H9 (cell line): Measurements from ENCODE around the gene MAPK8IP3. TPM values are rescaled to one million over a fixed set of nuclear protein-coding genes. Genes with fewer than 3 reads are reported as not detected.
A peak's percentile ranks its signal among the peaks of the same experiment; 100 is the strongest.

Experiments
- DNase-seq: peaks from one replicate; pipeline ENCODE4 v3.0.0-alpha.2; 2017
- H2AFZ ChIP-seq: one replicate; pipeline ENCODE4 v1.6.1; 2013; ENCODE audit warnings: mild to moderate bottlenecking, low read length, control low read depth, moderate library complexity
- H2AK5ac ChIP-seq: 2 replicates; pipeline ENCODE4 v1.6.1; 2013; ENCODE audit warnings: low read length, control low read depth, mixed read lengths; ENCODE audit not compliant: insufficient read length
- H2BK120ac ChIP-seq: one replicate; pipeline ENCODE4 v1.6.1; 2013; ENCODE audit warnings: low read depth, mild to moderate bottlenecking, low read length, control low read depth, inconsistent platforms; ENCODE audit not compliant: poor library complexity, severe bottlenecking
- H2BK12ac ChIP-seq: 2 replicates; pipeline ENCODE4 v1.6.1; 2013; ENCODE audit warnings: low read length, control low read depth, mixed read lengths, low read depth; ENCODE audit not compliant: insufficient read length
- H2BK15ac ChIP-seq: 2 replicates; pipeline ENCODE4 v1.6.1; 2013; ENCODE audit warnings: low read depth, low read length, control low read depth
- H2BK20ac ChIP-seq: one replicate; pipeline ENCODE4 v1.6.1; 2013; ENCODE audit warnings: low read depth, mild to moderate bottlenecking, low read length, control low read depth, inconsistent platforms; ENCODE audit not compliant: poor library complexity, severe bottlenecking
- H2BK5ac ChIP-seq: 2 replicates; pipeline ENCODE4 v1.6.1; 2013; ENCODE audit warnings: low read length, control low read depth, mixed read lengths; ENCODE audit not compliant: insufficient read length
- H3K14ac ChIP-seq: 2 replicates; pipeline ENCODE4 v1.6.1; 2013; ENCODE audit warnings: low read length, control low read depth; ENCODE audit not compliant: insufficient read depth
- H3K18ac ChIP-seq: 2 replicates; pipeline ENCODE4 v1.6.1; 2013; ENCODE audit warnings: low read depth, mild to moderate bottlenecking, mixed read lengths, low read length, control low read depth; ENCODE audit not compliant: insufficient read length
- H3K23ac ChIP-seq: 2 replicates; pipeline ENCODE4 v1.6.1; 2013; ENCODE audit warnings: low read length, control low read depth, mixed read lengths, low read depth; ENCODE audit not compliant: insufficient read length
- H3K23me2 ChIP-seq: 2 replicates; pipeline ENCODE4 v1.6.1; 2013; ENCODE audit warnings: low read depth, mild to moderate bottlenecking, mixed read lengths, low read length, control low read depth; ENCODE audit not compliant: insufficient read length, poor library complexity, severe bottlenecking
- H3K27ac ChIP-seq: 2 replicates; pipeline ENCODE4 v1.5.1; 2013; ENCODE audit warnings: low read length, control low read depth, mixed read lengths, low read depth; ENCODE audit not compliant: insufficient read length
- H3K27me3 ChIP-seq: 2 replicates; pipeline ENCODE4 v1.6.1; 2013; ENCODE audit warnings: low read length, control low read depth, inconsistent platforms; ENCODE audit not compliant: insufficient read depth
- H3K4ac ChIP-seq: 2 replicates; pipeline ENCODE4 v1.6.1; 2013; ENCODE audit warnings: low read depth, mild to moderate bottlenecking, control low read depth, inconsistent platforms, low read length, moderate library complexity
- H3K4me1 ChIP-seq: 2 replicates; pipeline ENCODE4 v1.6.1; 2013; ENCODE audit warnings: low read length, control low read depth, inconsistent platforms; ENCODE audit not compliant: insufficient read depth
- H3K4me2 ChIP-seq: 2 replicates; pipeline ENCODE4 v1.6.1; 2013; ENCODE audit warnings: low read length, control low read depth, mixed read lengths; ENCODE audit not compliant: insufficient read length, insufficient read depth
- H3K56ac ChIP-seq: 2 replicates; pipeline ENCODE4 v1.6.1; 2013; ENCODE audit warnings: low read depth, mild to moderate bottlenecking, mixed read lengths, low read length, control low read depth; ENCODE audit not compliant: insufficient read length
- H3K79me1 ChIP-seq: 2 replicates; pipeline ENCODE4 v1.6.1; 2013; ENCODE audit warnings: low read depth, mild to moderate bottlenecking, moderate library complexity, low read length, control low read depth, inconsistent platforms; ENCODE audit not compliant: insufficient read depth, poor library complexity, severe bottlenecking
- H3K79me2 ChIP-seq: 2 replicates; pipeline ENCODE4 v1.6.1; 2013; ENCODE audit warnings: low read length, control low read depth, inconsistent platforms; ENCODE audit not compliant: insufficient read depth
- H3K9ac ChIP-seq: 2 replicates; pipeline ENCODE4 v1.6.1; 2013; ENCODE audit warnings: low read length, control low read depth, mixed read lengths; ENCODE audit not compliant: insufficient read length; ENCODE audit errors: extremely low read depth
- H3K9me3 ChIP-seq: one replicate; pipeline ENCODE4 v1.6.1; 2013; ENCODE audit warnings: low read depth, low read length, inconsistent platforms; ENCODE audit not compliant: control insufficient read depth
- H3T11ph ChIP-seq: one replicate; pipeline ENCODE4 v1.6.1; 2013; ENCODE audit warnings: mild to moderate bottlenecking, low read length, control low read depth, inconsistent platforms
- H4K20me1 ChIP-seq: one replicate; pipeline ENCODE4 v1.6.1; 2013; ENCODE audit not compliant: control insufficient read depth, insufficient read length, insufficient read depth
- H4K5ac ChIP-seq: 2 replicates; pipeline ENCODE4 v1.6.1; 2013; ENCODE audit warnings: low read depth, mild to moderate bottlenecking, mixed read lengths, low read length, control low read depth; ENCODE audit not compliant: insufficient read length
- H4K8ac ChIP-seq: replicated peaks from 2 replicates; pipeline ENCODE4 v1.6.1; 2013; ENCODE audit warnings: low read length, control low read depth, mixed read lengths, low read depth; ENCODE audit not compliant: insufficient read length
- H4K91ac ChIP-seq: 2 replicates; pipeline ENCODE4 v1.6.1; 2013; ENCODE audit warnings: low read depth, mild to moderate bottlenecking, moderate library complexity, mixed read lengths, low read length, control low read depth; ENCODE audit not compliant: insufficient read length
- H3K27ac Mint-ChIP-seq, 3 experiments: 2 replicates in 2 of 3; 3 replicates in 1 of 3; pipeline ENCODE4 v1.8.0; 2020 to 2021; ENCODE audit warnings: mixed read lengths in 3 of 3, mild to moderate bottlenecking in 1 of 3, moderate library complexity in 1 of 3
- H3K27me3 Mint-ChIP-seq: 2 replicates; pipeline ENCODE4 v1.8.0; 2021; ENCODE audit warnings: low read depth, mild to moderate bottlenecking, moderate library complexity, mixed read lengths
- H3K36me3 Mint-ChIP-seq, 3 experiments: 2 replicates in 2 of 3; 3 replicates in 1 of 3; pipeline ENCODE4 v1.8.0; 2020 to 2021; ENCODE audit warnings: low read depth in 3 of 3, mixed read lengths in 3 of 3; ENCODE audit not compliant: insufficient read depth in 1 of 3
- H3K4me1 Mint-ChIP-seq, 2 experiments: 2 replicates each; pipeline ENCODE4 v1.8.0; 2020; ENCODE audit warnings: mixed read lengths in 2 of 2
- H3K4me3 Mint-ChIP-seq, 2 experiments: 2 replicates in 1 of 2; 3 replicates in 1 of 2; pipeline ENCODE4 v1.8.0; 2020 to 2021; ENCODE audit warnings: mild to moderate bottlenecking in 2 of 2, mixed read lengths in 2 of 2, moderate library complexity in 1 of 2
- H3K9me3 Mint-ChIP-seq, 2 experiments: 2 replicates in 1 of 2; 3 replicates in 1 of 2; pipeline ENCODE4 v1.8.0; 2020; ENCODE audit warnings: mild to moderate bottlenecking in 2 of 2, mixed read lengths in 2 of 2, moderate library complexity in 1 of 2
- WGBS: extraction: QIAGEN DNeasy Blood & Tissue Kit; methylation state at CpG from one replicate; pipeline ENCODE4 v1.1.7; 2013; ENCODE audit warnings: missing lambda C conversion rate, low lambda C conversion rate, mixed read lengths; ENCODE audit not compliant: insufficient read length; ENCODE audit errors: extremely low coverage; 5-methylcytosine and 5-hydroxymethylcytosine counted together
- total RNA-seq: library from RNA; stranded (reverse); gene quantifications from 2 replicates; pipeline ENCODE4 v1.2.1, GENCODE V29; 2021
- TF ChIP-seq, protein P1 (sequence below): fragments of 200-600 bp; sonication (generic); conservative IDR thresholded peaks from 3 replicates; pipeline ENCODE4 v1.8.0; 2021; ENCODE audit warnings: antibody characterized with exemption, mild to moderate bottlenecking

The MAPK8IP3 gene
- total RNA-seq, 1 experiment from 2014 or later = 51.3 TPM

GRCh38 chr16:1782408-1783264 lies 76.6 kb downstream of the MAPK8IP3 start, which contains the start of the genes NUBP2 and SPSB3:
Gene NUBP2 (plus strand): TSS chr16:1782960. CDS start chr16:1783021, 61 bp downstream.
Gene SPSB3 (minus strand): TSS chr16:1782571. CDS start chr16:1781483, 1,088 bp downstream.
- H3K56ac ChIP-seq = no peak within 1 kb of the TSS
- H4K8ac ChIP-seq = no peak within 1 kb of the TSS
- H3K4me2 ChIP-seq = peak within 1 kb of the TSS; percentile 86
- H3K4me3 Mint-ChIP-seq = peak within 1 kb of the TSS; percentile 91 to 95
- H3K27ac Mint-ChIP-seq = peak within 1 kb of the TSS; percentile 59 to 97 (median 72); a peak in 6 of 7 replicates
- H2BK20ac ChIP-seq = no peak within 1 kb of the TSS
- no peak within 1 kb of the TSS for H3K4ac ChIP-seq
- no peak within 1 kb of the TSS for H2AK5ac ChIP-seq
- peaks cover 8% of the 10 kb centered on the region; the same call in 1 of the 2 replicates for H3K79me2 ChIP-seq
- no peak within 1 kb of the TSS for H2BK5ac ChIP-seq
- H2BK15ac ChIP-seq = no peak within 1 kb of the TSS
- peak within 1 kb of the TSS; percentile 59 for H3K18ac ChIP-seq
- peaks cover 5% of the 10 kb centered on the region for H3K23me2 ChIP-seq
- no peak within 1 kb of the TSS for H2BK120ac ChIP-seq
- no peaks in the 10 kb centered on the region for H4K20me1 ChIP-seq
- TF ChIP-seq, protein P1, sequence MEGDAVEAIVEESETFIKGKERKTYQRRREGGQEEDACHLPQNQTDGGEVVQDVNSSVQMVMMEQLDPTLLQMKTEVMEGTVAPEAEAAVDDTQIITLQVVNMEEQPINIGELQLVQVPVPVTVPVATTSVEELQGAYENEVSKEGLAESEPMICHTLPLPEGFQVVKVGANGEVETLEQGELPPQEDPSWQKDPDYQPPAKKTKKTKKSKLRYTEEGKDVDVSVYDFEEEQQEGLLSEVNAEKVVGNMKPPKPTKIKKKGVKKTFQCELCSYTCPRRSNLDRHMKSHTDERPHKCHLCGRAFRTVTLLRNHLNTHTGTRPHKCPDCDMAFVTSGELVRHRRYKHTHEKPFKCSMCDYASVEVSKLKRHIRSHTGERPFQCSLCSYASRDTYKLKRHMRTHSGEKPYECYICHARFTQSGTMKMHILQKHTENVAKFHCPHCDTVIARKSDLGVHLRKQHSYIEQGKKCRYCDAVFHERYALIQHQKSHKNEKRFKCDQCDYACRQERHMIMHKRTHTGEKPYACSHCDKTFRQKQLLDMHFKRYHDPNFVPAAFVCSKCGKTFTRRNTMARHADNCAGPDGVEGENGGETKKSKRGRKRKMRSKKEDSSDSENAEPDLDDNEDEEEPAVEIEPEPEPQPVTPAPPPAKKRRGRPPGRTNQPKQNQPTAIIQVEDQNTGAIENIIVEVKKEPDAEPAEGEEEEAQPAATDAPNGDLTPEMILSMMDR = no peak; the same call in 2 of the 3 replicates
- H3K36me3 Mint-ChIP-seq = peaks cover 2 to 31% (median 13%) of the 10 kb centered on the region in 3 experiments; a peak in 4 of 7 replicates
- no peaks in the 10 kb centered on the region; the same call in 1 of the 2 replicates for H3K4me1 ChIP-seq
- H3K9me3 ChIP-seq = no peaks in the 10 kb centered on the region
- H3K27ac ChIP-seq = no peak within 1 kb of the TSS
- DNase-seq = peak; percentile 100
- no peak within 1 kb of the TSS for H2BK12ac ChIP-seq
- H3K79me1 ChIP-seq = peaks cover 5% of the 10 kb centered on the region
- WGBS = no CpG with 5 or more reads among the region's 102 CpGs
- peaks cover 7 to 14% of the 10 kb centered on the region in 2 experiments for H3K4me1 Mint-ChIP-seq
- H3K27me3 ChIP-seq = no peaks in the 10 kb centered on the region
- H3K14ac ChIP-seq = peak within 1 kb of the TSS; percentile 43; the same call in 1 of the 2 replicates
- no peak within 1 kb of the TSS for H2AFZ ChIP-seq
- H3T11ph ChIP-seq = no peak within 1 kb of the TSS
- H3K27me3 Mint-ChIP-seq = peaks cover 2% of the 10 kb centered on the region; the same call in 1 of the 2 replicates
- no peak within 1 kb of the TSS for H3K23ac ChIP-seq
- no peaks in the 10 kb centered on the region for H3K9me3 Mint-ChIP-seq
- no peak within 1 kb of the TSS for H4K5ac ChIP-seq
- H3K9ac ChIP-seq = peak within 1 kb of the TSS; percentile 61
- no peak within 1 kb of the TSS for H4K91ac ChIP-seq
